Muscle of arm (tissue), 12 donors: Measurements from ENCODE around the gene SYCE1L. TPM values are rescaled to one million over a fixed set of nuclear protein-coding genes. Genes with fewer than 3 reads are reported as not detected.
A peak's percentile ranks its signal among the peaks of the same experiment; 100 is the strongest.

Source experiments
- DNase-seq: peaks from one replicate; pipeline ENCODE4 v3.0.0-alpha.2; 2013
- polyA plus RNA-seq, 12 donors: library from polyadenylated mRNA; unstranded; fragments of 120-200 nt; gene quantifications; one replicate each; pipeline ENCODE4 v1.2.1, GENCODE V29; 2013; ENCODE audit not compliant: insufficient read length in 12 of 12

The SYCE1L gene
- polyA plus RNA-seq, 12 donors = 1.7 to 5.3 (median 3.7) TPM; not detected in 2

DNA sequence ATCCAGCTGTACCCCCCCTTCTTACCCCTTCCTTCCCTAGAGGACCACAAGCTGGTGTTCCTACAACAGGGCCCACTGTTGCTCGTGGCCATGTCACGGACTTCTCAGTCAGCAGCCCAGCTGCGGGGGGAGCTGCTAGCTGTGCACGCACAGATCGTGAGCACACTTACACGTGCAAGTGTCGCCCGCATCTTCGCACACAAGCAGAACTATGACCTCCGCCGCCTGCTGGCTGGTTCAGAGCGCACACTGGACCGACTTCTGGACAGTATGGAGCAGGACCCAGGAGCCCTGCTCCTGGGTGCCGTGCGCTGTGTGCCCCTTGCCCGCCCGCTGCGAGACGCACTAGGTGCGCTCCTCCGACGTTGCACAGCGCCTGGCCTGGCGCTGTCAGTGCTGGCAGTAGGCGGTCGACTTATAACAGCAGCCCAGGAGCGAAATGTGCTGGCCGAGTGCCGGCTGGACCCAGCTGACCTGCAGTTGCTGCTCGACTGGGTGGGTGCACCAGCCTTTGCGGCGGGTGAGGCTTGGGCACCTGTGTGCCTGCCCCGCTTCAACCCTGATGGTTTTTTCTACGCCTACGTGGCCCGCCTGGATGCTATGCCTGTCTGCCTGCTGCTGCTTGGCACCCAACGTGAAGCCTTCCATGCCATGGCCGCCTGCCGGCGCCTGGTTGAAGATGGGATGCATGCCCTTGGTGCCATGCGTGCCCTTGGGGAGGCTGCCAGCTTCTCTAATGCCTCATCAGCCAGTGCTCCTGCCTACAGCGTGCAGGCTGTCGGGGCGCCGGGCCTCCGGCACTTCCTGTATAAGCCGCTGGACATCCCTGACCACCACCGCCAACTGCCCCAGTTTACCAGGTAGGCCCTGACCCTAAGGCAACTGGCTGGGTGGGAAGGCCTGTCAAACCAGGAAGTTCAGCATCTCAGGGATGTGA is 4.6 kb upstream of the SYCE1L start:
- DNase-seq = no peak

DNA sequence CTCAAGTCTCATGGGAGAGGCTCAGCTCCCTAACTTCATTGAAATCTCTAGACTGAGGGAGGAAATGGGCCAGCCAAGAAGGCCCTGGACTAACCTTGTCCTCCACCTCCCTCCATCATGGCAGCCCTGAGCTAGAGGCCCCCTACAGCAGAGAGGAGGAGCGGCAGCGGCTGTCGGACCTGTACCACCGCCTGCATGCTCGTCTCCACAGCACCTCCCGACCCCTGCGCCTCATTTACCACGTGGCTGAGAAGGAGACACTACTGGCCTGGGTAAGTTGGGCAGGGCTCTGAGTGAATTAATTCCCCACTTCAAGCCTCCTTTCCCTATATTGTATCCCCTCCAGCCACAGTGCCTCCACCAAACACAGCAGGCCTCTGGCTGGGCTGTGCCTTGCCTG is 3.8 kb upstream of the SYCE1L start:
- DNase-seq = no peak

DNA sequence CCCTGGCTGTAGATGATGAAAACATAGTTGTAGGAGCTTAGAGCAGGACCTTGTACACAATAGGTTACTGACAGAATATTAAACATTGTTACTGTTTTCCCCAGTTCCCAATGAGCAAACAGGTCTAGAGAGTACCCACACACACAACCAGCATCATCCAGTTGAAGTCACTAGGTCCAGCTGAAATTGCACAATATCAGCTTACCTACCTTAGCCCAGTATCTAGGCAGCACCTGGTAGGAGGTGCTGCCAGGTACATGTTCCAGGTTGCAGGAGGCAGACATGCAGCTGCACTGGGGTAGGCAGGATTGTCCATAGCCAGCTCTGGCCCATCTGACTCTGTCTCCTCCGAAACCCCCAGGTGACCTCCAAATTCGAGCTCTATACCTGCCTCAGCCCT is 1.5 kb upstream of the SYCE1L start:
- DNase-seq = no peak

DNA sequence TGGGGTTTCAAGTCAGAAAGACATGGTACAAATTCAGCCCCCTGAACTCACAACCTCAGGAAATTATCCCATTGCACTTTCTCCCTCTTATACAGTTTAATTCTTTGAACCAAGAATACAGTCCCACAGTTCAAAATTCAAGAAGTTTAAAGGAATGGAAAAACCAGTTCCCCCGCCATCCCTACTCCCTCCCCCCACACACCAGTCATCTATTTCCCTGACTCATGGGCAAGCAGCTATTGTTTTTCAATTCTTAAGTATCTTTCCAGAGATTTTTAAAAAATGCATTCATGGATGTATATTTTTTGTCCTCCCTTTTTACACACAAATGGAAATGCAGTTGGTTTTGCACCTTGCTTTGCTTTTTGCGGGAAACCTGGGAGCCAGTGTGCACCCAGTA is 7.3 kb downstream of the SYCE1L start:
- DNase-seq = no peak

DNA sequence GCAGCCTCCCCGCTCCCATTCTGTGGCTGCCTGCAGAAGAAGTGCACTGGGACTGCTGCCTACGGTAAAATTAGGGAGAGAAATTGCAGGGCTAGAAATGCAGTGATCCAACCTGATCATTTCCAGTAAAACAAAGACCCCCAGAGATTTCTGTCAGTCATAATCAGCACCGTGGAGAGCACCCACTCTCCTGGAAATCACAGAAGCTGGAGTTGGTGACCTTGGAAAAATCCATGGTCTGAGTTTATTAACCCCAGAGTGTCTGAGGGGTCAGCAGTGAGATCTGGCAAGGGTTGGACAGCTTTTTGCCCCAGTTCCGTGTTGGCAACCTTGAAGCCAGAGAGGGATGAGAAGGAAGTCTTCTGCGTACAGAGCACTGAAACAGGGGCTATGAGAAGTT is 7.8 kb downstream of the SYCE1L start:
- no peak for DNase-seq

DNA sequence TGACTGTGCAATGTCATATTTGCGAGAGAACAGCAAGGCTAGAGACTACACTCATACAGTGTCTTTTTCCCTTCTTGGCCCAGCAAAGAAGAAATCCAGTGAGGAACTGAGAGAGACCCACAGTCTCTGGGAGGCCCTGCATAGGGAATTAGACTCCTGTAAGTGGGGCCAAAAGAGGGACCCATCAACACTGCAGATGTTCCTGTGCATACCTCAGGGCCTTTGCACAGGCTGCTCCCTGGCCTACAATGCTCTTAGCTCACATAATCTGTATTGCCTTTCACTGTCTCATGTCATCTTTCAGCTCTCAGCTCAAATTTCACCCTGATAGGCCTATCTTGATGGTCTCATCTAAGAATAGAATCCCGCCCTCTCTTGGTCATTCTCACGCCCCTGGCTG is 9.2 kb downstream of the SYCE1L start:
- no peak for DNase-seq

DNA sequence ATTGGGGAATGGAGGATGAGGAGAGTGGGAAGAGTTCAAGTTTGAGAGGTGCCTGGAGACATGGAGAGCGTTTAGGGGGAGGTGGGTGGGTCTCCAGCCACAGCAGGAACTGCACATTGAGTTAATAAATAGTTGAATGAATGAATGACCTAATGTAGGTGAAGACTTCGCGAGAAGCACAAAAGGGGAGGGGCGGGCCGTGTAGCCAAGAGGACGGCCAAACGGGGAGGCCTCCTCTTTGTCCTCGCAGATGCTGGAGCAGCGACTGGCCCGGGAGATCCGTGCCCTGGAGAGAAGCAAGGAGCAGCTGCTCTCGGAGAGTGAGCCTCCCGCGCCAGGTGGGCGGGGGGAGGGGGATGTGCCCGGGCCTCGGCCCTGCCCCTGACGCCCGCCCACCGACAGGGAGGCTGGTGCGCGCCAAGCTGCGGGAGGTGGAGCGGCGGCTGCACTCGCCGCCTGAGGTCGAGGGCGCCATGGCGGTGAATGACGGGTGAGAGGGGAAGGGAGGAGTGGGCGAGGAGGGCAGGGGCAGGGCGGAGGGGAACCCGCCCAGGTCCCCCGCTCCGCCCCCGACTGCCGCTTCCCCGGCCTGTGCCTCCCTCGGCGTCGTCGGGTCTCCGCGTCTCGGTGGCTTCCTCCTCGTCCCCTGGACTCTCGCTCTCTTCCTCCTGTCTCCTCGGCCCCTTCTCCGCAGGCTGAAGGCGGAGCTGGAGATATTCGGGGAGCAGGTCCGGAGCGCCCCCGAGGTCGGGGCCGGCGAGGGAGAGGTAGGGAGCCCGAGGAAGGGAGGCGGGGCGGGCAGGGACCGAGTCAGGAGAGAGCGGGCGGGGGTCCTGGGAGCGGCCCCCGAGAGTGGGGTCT is 12.9 kb downstream of the SYCE1L start:
- DNase-seq = peak; percentile 66

DNA sequence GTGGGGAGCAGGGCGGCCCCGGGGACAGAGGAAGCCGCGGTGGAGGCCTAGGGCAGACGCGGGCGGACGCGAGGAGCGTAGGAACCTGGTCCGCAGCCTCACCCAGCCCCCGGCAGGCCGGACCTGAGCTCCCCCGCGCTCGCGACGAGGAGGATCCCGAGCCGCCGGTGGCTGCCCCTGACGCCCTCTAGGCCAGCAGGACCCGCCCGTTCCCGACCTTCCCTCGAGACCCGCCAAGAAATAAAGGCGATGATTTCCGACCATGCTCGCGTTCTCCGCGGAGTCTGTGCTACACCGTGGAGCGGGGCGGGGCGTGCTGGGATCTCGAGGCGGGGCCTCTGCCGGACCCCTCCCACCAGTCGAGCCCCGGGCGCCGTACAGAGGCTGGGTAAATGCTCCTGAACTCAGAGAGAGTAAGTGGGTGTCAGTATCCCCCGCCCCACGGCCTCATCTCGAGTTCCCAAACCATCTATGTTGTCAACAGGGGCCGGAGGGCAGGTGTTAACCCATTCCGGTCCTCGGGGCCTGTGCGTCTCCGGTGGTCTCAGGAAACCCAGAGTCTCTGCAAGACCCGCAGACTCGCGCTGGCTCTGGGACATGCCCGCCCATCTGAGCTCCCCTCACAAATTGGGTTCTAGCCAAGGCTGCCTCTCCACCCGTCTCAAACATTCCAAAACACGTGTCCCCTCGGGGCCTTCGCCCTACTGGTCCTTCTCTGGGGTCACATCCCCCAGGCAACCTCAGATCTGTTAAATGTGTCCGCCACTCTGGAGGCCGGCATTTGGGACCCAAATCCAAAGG is 13.7 kb downstream of the SYCE1L start:
- DNase-seq = peak; percentile 51

DNA sequence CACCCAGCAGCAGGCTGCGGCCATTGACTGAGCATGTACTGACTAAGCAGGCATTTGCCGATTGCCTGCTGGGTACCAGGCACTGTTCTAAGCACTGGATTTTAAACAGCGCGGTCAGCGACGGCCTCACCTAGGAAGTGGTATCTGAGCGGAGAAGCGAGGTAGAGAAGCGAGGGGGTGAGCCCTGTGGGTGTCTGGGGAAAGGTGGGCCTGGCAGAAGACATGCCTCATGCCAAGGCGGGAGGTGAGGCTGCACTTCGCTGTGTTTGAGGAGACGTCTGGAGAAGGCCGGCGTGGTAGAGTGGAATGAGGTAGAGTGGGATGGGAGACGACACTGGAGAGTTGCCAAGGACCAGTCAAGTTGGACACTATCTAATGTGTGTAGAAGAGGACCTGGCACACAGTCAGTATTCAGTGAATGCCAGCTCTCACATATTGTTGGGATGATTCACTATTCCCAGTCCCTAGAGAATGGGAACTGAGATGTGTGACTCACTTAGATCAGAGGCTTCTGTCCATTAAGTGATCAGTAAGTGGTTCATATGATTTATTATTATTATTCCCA is 14.4 kb downstream of the SYCE1L start:
- DNase-seq = no peak

DNA sequence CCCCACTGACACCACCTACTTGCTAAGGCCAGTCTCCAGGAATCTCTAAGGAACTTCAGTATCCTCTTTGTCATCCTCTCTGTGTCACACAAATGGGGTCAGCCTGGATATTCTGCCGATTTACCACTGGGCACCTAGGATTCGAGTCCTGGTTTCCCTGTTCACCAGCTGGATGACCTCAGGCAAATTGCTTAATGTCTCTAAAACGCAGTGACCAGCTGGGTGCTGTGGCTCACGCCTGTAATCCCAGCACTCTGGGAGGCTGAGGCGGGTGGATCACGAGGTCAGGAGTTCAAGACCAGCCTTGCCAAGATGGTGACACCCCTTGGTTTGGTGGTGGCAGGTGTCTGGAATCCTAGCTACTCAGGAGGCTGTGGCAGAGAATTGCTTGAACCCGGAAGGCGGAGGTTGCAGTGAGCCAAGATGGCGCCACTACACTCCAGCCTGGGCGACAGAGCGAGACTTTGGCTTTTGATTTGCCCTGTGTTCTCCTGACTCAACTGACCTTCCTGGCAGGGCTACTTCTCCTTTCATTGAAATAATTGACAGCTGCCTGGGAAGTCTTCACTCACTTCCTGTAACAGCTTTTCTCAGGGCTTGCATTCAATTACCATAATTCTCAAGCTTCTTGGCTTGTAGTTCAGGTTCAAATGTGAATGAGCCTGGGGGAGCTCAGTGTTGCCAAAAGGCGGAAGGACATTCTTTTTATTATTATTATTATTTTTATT is 15.4 kb downstream of the SYCE1L start:
- no peak for DNase-seq

DNA sequence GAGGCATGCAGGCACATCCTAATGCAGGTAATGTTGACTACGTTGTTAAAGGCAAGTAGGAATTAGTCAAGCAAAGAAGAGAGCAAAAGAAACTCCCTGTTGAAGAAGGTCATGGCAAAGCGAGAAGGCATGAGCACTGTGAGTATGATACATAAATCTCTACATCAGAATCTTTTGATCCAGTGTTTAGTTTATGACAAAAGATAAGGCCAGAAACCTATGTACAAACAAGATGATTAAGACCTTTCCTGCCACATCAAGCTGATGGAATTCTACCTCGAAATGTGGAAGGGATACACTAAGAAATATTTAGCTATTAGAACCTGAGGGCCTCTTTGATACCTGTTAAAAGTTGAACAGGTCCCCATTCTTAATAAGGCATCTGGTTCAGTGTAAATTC is 20.2 kb downstream of the SYCE1L start:
- no peak for DNase-seq

DNA sequence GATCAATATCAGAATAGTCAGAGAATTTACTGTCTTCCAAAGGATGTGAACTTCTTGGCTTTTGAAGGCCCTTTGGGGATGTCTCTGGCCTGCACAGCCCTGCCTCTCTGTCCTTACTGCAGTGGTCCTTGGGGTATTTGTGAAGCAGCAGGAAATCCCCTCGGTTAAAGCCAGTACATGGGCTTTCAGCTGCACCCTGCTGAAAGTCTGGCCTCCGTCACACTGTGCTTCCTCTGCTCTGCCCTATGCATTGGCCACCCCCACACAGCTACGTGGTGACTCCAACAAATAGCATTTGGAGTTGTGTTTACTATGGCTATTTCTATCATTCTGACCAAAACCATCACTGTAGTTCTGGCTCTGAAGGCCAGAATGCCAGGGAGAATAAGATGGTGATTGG is 21.2 kb downstream of the SYCE1L start:
- DNase-seq = no peak

DNA sequence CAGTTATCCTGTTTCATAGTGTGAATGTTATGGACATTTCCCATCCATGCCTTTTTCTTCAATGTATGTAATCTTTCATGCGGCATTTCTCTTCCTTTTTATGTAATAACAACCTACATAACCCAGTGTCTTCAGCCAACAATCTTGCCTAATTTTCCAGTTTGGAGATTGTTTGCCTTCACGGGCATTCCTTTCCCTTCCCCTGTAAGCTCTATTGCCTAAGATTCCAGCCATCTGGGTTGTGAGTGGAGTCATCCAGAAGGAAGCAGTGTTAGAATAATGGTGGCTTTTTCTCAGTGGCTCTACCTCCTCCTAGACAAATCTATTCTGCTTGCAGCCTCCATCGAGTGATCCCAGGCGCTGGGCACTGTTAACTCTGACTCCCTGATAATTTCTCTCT is 22.3 kb downstream of the SYCE1L start:
- DNase-seq = no peak

DNA sequence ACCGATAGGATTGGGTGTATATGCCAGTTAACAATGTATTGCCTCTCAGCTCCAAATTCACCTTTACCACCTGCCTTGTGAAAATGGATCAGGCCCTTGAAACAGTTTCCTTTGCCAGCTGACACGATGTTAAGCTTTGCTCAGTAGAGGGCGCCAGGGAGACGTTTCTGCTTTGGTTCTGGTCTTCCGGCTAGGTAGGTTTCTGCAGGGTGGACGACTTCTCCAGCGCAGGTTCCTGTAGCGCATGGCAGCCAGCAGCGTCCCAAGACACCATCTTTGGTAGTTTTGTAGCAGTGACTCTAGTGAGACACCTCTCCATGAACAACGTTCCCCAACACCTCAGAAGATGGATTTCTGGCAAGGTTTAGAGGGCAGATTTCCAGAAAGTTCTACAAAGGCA is 24.0 kb downstream of the SYCE1L start:
- DNase-seq = no peak

DNA sequence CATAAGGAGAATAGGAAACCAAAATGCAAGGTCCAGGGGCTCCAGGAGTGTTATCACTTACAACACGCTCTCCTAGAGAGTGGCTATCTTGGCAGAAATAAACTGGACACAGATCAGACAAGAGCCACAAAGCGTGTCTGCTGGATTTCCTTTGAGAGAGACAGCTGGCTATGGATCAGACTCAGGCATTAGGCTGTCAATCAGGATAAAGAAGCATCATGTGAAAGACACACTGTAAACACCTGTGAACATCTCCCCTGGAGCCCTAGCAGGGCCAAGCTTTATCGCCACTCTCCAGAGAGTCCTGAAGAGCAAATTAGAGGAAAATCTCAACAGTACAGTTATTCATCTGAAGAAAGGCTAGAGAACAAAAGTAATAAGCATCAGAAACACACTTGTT is 26.0 kb downstream of the SYCE1L start:
- DNase-seq = no peak

DNA sequence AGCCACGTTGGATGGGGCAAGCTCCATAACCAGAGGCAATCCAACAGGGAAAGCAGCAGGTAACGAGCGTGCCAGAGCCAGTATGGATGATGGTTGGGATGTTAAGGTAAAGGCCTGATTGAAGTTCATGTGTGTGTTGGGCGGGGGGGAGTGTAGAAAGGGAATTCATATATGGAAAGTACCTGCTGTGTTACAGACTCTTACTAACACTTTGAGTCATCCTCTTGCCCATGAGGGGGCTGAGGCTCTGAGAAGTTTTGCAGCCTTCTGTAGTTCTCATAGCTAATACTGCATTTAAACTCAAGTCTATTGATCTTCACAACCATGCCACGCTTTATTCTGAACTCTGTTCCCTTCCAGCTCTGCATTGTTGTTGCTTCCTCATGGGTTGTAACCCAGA is 28.5 kb downstream of the SYCE1L start:
- DNase-seq = no peak

DNA sequence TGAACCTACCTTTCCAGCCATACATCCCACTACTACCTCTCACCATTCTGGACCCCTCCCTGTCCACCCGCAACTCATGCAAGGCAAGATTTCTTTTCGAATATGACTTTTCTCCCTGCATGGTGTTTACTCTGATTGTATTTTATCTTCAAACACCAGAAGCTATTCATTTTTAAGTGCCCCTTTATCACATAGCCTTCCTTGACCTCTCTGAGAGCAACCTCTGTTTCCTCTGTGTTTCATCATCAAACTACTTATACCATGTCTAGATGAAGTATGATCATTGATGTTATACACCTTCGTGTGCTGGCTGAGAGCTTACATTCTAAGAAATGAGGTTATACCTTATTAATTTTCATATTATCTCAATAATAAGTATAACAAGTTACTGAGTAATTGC is 31.8 kb downstream of the SYCE1L start:
- DNase-seq = no peak

DNA sequence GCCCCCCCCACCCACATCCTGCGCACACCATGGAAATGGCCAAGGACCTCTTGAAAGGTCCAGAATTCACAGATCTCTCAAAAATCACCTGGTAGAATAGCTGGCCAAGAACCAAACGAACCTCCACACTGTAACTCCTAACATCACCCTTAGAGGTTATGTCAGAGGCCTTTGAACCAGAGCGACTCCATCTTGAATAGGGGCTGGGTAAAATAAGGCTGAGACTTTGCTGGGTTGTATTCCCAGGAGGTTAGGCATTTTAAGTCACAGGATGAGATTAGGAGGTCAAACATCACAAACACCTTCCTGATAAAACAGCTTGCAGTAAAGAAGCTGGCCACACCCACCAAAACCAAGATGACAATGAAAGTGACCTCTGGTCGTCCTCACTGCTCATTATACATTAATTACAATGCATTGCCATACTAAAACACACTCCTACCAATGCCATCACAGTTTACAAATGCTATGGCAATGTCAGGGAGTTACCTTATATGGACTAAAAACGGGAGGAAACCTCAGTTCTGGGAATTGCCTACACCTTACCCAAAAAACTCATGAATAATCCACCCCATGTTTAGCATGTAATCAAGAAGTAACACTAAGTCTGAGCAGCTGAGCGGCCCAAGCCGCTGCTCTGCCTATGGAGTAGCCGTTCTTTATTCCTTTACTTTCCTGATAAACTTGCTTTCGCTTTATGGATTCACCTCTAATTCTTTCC is 34.8 kb downstream of the SYCE1L start:
- DNase-seq = no peak

DNA sequence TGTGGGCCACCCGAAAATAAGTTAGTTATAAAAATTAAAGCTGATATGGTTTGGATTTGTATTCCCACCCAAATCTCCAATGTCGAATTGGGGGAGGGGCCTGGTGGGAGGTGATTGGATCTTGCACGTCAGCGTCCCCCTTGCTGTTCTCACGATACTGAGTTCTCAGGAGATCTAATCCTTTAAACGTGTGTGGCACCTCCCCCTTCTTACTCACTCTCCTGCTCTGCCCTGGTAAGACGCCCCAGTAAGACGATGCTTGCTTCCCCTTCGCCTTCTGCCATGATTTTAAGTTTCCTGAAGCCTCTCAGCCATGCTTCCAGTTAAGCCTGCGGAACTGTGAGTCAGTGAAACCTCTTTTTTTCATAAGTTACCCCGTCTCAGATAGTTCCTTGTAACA is 35.4 kb downstream of the SYCE1L start:
- no peak for DNase-seq

DNA sequence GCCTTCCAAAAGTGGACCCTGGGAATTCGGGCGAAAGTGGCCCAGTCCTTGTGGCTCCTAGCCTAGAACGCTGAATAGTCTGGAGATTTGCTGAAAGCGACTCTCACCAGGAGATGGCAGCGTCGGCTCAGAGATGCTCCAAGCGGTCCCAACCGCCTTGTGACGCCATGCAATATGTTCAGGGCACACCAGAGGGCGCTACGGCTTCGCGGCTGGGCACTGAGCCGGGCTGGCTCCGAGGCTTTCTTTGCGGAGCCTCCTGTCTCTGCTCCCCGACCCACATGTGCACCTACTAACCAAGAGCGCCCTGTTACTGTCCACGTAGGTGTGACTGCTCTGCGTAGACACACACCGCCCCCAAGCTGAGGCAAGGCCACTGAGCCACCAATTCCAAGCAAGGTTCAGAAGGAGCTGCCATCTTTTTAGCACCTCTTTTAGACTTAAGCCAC is 36.9 kb downstream of the SYCE1L start:
- DNase-seq = peak; percentile 92
